Measurements from ENCODE around the gene GPAT2.
"Not testable (repeated sequence)": the region's sequence is repeated elsewhere in the genome, so short reads cannot be mapped to it uniquely, and the experiment has no call there.

DNA sequence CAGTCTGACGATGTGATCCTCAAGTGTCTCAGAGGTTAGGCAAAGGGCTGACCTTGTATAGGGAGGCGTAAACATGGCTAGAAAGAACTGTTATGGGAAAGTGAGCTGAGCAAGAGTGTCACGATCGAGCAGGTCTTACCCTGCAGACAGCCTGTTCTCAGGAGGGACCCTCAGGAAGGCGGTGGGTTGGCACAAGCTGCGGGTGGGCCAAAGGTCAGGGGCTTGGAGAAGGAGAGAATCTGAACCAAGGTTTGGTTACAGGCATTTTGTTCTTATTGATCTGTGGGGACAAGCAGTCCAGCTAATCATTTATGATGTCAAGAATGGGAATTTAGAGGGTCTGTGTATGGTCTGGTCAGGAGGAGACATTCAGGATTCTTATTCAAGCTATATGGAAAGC is 26.7 kb downstream of the GPAT2 start:
- TF ChIP-seq, protein P1, sequence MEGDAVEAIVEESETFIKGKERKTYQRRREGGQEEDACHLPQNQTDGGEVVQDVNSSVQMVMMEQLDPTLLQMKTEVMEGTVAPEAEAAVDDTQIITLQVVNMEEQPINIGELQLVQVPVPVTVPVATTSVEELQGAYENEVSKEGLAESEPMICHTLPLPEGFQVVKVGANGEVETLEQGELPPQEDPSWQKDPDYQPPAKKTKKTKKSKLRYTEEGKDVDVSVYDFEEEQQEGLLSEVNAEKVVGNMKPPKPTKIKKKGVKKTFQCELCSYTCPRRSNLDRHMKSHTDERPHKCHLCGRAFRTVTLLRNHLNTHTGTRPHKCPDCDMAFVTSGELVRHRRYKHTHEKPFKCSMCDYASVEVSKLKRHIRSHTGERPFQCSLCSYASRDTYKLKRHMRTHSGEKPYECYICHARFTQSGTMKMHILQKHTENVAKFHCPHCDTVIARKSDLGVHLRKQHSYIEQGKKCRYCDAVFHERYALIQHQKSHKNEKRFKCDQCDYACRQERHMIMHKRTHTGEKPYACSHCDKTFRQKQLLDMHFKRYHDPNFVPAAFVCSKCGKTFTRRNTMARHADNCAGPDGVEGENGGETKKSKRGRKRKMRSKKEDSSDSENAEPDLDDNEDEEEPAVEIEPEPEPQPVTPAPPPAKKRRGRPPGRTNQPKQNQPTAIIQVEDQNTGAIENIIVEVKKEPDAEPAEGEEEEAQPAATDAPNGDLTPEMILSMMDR (conservative IDR thresholded peaks at IDR 0.05; ENCODE audit: low read length), result not testable (repeated sequence)
- not testable (repeated sequence) for TF ChIP-seq EZH2phosphoT487 (IDR thresholded peaks at IDR 0.05; ENCODE audit: borderline replicate concordance, low read depth, low read length)
